T-helper 1 cell (primary cell): ENCODE data around the gene SLC35F3.
A peak's percentile ranks its signal among the peaks of the same experiment; 100 is the strongest.

ENCODE experiments used
- DNase-seq, 5 donors: peaks; one replicate each; pipeline ENCODE4 v3.0.0-alpha.2; 2012 to 2020

The SLC35F3 gene

DNA sequence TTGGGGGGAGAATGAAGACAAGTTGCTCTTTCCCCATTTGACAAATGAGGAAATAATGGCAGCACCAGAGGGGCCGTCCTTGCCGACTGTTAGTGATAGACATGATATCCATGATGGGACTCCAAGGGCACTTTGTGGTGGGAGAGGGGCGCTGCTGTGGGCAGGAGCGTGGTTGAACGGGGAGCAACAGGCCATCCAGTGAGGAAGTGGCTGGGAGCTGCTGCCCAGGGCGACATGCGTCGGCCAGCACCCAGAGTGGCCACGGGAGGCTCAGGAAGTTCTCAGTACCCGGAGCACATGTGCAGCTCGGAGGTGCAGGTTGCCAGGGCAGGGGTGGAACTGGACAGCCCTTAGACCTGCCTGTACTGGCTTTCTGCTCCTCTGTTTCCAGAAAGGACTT is 71.0 kb downstream of the SLC35F3 start:
- no peak for DNase-seq

DNA sequence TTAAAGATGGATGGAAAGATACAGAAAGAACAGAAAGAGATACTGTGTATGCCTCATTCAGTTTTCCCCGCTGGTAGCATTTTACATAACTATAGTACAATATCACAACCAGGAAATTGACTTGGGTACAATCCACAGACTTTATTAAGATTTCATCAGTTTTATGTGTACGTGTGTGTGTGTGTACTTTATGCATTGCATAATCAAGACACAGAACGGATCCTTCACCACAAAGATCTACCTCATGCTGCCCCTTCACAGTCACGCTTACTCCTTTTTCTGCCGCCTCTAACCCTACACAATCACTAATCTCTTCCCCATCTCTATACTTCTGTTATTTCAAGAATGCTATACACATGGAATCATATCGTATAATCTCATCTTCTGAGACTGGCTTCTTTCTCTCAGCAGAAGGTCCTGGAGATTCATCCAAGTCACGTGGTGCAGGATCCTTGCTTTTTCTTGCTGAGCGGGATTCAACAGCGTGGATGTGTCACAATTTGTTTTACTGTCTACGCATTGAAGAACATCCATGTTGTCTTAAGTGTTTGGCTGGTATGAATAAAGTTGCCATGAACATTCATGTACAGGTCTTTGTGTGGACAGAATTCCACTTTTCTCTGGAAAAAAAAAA is 76.7 kb downstream of the SLC35F3 start:
- DNase-seq: no peak

DNA sequence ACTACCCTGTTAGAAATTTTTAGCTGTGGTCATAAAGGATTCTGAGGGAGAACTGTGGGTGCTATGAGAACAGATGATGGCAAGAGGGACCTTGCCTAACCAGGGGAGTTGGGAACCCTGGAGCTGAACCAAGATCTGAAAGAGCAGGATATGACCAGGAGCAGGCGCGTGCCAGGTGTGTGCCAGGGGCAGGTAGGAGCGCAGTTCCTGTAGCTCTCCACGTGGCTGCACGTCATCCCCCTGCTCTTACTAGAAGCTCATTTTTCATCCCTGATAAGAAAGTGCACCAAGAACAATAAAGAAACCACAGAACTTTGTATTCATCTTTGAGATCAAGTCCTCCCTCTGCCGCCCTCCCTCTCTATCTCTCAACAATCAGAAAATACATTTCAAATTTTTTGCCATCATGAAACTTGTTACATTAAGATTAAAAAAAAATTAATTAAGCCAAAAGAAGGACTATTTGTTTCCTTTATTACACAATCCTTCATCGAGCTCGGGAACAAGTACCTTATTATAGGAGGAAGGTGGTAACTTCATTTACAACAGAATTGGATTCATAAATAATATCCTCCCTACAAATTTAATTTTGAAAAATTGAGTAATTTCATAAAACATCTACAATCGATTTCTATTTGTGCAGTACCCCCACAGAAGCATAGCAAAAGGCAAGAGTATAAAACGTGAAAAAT is 78.5 kb downstream of the SLC35F3 start:
- no peak for DNase-seq

DNA sequence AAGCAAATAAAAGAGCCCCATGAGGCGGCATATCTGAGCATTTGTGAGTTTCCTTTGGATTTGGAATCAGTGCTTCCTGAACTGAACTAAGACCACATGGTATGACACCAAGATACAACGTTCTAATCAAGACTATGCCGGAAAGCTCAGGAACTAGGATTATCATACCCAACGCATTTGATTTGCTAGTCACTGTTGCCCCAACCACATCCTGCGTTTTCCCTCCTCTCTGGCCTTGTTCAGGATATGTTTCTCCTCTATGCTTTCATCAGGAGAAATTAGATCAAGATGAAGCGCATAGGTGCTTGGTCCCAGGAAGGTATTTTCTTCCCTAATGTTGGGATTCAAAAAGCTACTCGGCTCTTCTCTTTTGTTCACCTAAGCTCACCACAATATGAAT is 79.3 kb downstream of the SLC35F3 start:
- no peak for DNase-seq

DNA sequence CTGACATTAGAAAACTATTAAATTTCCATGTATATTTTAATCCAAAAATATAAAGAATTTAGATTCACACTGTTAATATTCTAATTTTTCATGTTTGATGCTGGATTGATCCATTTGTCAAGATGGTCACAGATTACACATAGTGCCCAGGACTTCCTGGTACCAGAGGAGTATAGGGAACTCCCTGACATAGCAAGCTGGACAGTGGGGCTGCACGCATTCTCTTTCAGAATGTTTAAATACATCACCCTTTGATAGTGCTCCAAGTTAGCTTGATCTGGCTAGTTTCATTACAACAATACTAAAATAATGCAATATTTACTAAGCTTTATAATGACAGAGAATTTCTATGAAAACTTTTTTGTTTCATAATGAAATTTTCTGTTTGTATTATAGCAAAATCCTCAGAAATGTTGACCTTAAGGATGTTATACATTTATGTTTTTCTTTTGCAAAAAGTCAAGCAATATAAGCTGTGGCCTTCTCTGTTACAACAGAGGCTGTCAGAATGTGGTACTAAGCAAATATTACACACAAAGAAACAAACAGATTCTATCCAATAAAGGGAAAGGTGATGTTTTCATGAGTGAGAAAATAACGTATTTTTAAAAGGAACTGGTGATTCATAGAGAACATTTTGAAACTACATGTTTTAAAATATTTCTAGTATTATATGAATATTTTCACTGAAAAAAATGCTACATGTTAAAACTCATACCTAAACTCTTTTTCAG is 84.7 kb downstream of the SLC35F3 start:
- DNase-seq: no peak

DNA sequence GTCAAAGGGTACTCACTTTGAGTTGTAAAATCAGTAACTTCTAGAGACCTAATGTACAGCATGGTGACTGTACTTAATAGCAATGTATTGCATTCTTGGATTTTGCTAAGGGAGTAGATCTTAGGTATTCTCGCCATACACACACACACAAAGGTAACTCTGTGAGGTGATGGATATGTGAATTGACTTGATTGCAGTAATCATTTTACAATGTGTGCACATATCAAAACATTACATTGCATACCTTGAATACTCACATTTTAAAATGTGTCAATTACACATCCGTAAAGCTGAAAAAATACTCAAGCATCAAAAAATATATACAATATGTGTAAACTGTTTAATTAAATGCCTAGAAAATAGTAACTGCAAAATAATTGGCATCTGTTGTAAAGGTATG is 86.0 kb downstream of the SLC35F3 start:
- no peak for DNase-seq

DNA sequence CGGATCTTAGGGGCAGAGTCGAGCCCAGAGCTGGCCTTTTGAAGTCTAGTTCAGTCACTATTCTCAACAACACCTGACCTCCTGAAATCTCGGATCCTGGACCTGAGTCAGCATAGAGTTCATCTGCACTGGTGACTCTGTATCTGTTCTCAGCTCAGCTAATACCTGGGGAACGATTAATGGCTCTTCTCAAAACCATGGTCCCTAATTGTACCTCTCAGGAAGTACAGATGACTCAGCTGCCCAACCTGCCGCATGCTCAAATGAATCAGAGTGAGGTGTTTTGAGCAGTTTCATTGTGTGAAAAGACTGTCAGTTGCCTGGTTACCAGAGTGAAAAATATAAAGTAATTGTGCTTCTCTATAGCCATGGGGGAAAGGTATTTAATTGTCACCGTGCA is 89.2 kb downstream of the SLC35F3 start:
- peak in 1 of 5 donors; percentile 5 for DNase-seq

DNA sequence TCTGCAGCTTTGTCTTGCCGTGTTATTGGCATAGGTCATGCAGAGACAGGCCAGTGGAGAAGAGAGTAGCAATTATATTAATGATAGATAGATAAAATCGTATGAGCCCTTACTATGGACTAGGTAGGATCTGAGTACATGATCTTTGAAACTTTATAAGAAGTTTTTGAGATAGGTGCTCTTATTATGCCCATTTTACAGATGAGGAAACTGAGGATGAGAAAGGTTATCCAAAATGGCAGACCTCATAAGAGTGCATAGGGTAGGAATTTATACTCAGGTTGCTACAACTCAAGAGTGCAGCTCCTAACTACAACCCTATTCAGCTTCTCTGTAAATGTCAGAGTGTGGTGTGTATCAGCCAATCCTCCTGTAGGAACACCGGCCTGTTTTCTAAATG is 89.6 kb downstream of the SLC35F3 start:
- no peak for DNase-seq

DNA sequence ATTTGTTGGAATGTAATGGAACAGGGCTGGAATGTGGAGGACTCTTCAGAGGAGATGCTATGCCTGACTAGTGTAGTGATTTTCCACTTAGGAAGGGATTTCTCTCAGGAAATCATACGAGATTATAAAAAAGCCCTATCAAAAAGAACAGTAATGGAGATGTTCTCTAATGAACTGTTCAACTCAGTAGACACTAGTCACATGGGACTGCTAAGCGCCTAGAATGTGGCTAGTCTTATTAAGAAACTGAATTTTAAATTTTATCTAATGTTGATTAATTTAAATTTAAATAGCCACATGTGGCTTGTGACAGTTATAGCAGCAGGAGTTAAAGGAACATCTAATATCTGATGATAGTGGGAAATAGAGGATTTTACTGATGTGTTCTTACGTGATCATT is 94.0 kb downstream of the SLC35F3 start:
- DNase-seq: no peak

DNA sequence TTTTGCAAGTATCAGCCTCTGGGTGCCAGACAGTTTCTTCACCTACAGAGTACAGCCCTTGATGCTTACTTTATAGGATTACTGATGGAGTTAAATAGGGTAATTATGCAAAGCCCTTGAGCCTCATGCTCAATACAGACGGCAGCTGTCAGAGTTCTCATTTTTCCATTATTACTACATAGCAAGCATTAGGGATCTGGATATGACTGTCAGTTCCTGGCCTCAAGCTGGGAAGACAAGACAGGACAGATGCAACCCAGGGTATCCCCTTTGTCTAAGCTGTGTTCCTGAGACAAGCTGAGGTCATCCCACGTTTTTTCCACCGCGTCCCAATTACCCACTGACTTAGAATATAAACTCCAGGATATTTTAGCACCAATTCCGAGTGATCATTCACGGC is 94.4 kb downstream of the SLC35F3 start:
- no peak for DNase-seq

DNA sequence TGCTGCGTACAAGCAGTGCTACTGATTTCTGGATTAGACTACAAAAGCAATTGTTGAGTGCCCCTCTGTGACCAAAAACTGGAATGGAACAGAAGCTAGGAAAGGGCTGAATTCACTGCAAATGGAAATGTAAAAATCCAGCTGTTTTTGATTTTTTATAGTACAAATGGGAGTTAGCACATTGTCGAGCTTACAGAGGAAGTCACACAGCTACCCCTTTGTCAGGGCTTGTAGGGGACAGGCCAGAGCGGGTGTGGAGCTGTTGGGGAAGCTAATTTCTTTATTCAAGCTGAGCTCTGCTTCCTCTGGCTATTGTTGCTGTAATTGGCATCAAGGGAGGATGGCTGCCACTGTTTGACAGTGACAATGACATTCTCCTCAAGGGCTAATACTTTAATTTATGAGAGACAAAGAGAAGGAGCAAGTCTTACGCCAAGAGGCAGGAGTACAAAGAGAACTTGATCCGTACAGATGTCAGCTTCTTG is 96.1 kb downstream of the SLC35F3 start:
- no peak for DNase-seq

DNA sequence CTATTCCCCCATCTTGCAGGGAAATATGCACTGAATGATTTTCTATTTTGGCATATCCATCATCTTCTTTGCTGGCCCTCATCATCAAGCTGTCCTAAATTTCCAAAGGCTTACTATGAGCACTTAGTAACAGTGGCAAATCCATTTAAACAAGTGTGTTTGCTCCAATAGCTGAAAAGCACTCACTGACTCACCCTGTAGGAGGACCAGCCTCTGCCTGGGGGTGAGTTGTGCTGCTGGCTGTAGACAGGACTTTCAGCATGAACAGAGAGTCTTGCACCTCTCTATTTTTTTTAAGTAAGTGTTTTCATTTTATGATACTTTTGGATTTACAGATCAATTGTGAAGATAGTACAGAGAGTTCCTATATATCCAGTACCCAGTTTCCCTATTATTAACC is 97.3 kb downstream of the SLC35F3 start:
- no peak for DNase-seq

DNA sequence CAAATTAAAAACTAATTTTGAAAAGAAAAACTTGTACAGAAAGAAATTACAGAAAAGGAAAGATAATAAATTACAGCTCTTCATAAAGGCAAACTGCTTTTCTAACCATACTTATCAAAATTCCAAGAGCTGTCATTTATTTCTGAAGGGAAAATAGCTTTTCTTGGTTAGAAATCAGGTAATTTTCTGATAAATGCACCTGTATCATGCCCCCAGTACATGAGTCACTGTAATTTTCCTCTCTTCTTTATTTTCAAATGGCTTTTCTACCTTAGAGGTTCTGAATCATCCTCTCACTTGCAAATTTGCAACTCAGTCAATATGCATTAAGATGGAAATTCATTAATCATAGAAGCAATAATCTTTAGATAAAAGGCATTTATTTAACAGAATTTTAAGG is 100.1 kb downstream of the SLC35F3 start:
- no peak for DNase-seq

DNA sequence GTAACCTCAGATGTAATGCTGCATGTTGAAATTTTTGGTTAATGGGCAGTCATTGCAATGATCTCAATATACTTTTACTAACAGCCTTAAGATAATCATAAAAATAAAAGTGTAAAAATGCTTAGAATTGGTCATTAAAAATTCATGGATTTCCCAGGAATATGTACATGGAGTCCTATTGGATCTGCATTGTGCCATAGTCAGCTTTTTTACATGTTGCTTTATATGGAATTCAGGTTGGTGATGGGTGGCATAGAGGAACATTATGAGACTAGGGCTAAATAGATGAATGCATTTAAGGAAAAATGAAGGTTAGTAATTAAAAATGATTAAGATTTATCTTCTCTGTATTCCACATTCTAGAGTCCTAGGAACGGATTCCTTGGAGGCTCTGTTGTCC is 103.2 kb downstream of the SLC35F3 start:
- DNase-seq: no peak

DNA sequence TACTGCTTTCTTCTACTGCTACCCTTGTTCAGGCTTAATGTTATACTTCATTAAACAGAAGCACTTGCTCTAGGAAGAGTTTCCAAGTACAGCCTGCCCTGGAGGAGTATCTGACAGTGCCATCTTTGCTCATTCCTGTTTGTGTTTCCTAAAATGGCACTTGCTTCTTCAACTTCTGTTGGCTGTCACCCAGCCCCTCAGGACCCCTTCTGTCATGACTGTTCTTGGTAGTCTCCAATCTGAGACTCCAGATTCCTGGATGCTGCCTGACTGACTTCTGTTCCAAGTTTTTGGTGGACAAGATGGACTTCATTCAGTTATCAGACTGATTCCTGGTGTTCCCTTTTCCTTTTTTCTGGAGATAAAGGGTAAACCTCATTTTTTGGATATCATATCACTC is 104.1 kb downstream of the SLC35F3 start:
- no peak for DNase-seq

DNA sequence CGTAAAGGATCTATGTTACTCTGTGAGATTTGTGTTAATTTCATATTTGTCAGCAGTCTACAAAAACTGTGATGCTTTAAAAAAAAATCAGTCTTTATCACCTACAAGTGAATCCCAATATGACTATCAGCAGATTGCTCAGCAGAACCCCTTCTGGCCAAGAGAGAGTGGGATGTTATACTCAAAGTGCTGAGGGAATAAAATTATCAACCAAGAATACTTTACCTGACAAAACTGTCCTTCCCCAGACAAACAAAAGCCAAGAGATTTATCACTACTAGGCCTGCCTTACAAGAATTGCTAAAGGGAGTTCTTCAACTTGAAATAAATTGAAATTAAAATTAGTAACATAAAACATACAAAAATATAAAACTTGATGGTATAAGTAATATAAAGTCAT is 105.2 kb downstream of the SLC35F3 start:
- DNase-seq: no peak

DNA sequence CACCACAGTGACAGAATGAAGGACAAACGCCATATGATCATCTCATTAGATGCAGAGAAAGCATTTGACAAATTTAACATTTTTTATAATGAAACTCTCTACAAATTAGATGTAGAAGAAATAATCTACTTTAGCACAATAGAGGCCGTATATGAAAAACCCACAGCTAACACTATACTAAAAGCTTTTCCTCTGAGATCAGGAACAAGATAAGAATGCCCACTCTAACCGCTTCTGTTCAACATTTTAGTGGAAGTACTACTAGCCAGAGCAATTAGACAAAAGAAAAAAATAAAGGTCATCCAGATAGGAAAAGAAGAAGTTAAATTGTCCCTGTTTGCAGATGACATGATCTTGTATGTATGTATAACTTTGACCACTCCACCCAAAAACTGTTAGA is 109.7 kb downstream of the SLC35F3 start:
- no peak for DNase-seq

DNA sequence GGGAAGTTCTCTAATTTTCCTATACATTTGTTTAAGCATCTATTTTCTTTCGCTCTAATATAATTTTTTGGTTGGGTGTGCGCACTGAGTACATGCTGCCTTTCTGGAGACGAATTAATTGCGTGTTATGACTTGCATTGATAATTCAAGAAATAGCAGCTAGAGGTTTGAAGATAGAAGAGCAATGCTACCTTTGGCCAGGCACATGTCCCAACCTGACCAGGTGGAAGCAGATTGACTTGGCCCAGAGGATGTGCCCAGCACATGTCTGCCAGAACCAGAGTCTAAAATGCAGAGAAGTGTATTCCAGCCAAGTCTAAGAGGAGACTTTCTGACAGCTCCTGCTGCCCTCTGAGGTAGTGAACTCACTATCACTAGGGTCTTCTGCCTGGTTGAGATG is 114.3 kb downstream of the SLC35F3 start:
- DNase-seq: no peak

DNA sequence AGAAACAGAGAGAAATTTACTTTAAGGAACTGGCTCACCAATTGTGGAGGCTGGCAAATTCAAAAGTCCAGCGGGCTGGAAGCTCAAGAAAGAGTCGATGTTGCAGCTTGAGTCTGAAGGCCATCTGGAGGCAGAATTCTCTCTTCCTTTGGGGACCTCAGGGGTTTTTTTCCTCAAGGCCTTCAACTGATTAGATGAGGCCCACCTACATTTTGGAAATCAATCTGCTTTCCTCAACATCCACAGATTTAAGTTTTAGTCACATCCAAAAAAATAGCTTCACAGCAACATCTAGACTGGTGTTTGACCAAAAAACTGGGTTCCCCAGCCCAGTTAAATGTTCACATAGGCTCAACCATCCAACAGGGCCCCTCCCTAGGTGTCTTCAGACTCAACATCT is 114.9 kb downstream of the SLC35F3 start:
- DNase-seq: no peak

DNA sequence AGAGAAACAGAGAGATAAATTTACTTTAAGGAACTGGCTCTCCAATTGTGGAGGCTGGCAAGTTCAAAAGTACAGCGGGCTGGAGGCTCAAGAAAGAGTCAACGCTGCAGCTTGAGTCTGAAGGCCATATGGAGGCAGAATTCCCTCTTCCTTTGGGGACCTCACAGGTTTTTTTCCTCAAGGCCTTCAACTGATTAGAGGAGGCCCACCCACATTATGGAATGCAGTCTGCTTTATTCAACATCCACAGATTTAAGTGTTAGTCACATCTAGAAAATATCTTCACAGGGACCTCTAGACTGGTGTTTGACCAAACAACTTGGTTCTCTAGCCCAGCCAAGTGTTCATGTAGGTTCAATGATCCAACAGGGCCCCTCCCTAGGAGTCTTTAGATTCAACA is 117.8 kb downstream of the SLC35F3 start:
- no peak for DNase-seq

DNA sequence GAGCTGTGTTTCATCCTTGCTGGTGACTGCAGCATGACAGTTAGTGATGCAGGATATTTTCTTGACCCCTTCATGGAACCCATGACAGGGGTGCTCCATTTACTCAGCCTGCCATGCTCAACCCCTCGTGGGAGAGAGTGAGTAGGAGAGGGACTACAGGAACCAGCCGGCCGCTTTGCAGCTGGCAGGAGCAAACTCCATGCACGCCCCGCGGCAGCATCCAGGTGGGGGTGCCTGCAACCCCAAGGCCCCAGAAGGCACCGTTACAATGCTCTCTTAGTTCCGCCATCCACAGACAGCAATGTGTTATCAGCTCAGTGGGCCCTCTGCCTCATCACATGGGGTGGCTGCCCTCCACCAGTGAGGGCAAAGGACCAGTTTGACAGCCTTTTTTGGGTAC is 135.1 kb downstream of the SLC35F3 start:
- no peak for DNase-seq

DNA sequence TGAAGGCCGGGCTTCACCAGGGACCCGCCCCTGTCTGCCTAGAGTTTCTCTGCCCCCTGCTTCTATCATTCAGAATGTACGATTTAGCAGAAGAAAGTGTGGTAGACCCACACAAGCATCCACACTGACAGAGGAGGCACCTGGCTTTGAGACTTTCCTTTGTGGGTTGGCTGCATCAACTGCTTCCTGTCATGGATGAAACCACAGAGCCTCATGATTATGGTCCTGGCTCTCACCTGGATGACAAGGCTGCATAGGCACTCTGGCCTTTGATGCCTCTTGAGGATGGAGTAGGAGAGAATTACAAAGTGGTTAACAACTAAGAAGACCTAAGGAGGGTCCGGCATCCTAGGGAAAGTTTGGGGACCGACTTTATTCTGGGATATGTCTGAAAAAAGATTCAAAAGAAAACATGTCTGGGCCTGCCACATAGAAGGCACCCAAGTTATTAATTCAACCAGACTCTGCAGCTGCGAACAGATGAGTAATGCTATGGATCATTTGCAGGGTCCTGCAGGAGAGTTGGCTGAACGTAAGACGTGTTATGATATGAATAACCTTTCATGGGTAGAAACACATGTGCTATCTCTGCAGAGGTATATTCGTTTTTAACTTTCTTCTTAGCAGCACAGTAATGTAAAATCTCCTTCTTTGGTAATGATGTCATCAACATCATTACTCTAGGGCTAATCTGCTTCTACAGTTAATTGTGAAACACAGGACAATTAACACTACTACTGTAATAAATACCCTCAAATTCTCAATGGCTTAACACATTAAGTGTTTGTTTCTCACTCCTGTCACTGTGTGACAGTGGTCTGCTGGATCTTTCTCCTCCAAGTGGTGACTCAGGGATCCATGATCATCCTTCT is 136.2 kb downstream of the SLC35F3 start:
- no peak for DNase-seq

DNA sequence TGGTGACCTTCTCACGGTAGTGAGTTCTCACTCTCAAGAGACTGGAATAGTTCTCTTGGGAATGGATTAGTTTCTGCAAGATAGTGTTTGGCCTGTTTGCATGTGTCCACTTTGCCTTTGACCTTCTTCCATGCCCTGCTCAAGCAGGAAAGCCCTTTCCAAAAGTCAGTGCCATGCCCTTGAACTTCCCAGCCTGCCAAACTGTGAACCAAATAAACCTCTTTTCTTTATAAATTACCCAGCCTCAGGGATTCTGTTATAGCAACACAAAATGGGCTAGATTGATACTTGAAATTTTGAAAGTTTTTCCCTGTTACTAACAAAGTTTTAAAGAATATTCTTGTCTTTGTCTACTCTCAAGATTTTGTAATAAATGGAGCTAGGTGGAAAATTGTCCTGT is 139.6 kb downstream of the SLC35F3 start:
- DNase-seq: no peak
